ENCODE measurements around the gene KBTBD12.

KBTBD12 gene

DNA sequence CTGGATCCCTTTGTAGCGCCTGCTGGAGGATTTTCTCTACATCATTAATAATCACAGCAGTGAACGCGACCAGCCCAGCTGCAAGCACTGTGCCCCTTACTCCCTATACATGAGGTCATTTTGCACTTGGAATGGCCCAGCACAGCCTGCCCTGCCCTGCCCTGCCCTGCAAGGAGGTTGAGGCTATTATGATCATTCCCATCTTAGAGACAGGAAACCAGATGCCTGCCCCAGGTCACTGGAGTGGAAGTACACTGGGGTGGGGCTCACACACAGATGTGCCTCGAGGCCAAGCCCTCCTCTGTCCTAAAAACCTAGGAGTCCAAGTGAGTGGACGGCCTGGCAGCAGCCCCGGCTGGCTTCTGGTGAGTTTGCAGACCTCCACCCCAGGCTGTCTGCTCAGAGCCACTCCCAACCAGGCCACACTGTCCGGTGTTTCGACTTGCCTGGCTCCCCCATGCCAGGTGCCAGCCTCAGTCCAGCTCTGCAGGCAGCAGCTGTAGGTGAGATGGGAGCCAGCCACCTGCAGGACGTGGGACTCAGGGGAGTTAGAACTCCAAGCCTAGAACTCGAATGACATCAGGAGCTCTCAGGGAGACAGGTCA, 106.8 kb downstream of the KBTBD12 start:
- no peak for DNase-seq

- no peak for DNase-seq
These were observed 118.1 kb downstream of the KBTBD12 start for GRCh38 chr3:128033102-128033501.

DNA sequence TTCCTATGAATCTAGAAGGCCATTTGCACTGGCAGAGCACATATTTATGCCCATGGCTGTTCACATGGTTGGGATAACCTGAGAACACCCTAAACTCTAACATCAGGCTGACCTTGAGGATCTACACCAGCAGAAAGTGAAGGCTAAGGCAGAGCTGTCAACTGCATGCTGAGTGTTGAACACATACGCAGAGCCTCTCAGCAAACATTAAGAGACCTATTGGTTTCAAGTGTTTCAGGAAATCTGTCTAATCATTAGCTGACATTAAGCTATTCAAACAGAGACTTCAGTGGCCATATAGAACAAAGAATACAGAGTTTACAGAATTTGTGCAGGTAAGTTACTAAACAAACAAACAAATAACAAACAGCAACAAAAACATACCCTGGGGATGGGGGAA, 121.1 kb downstream of the KBTBD12 start:
- DNase-seq, result no peak
